HG03342 (cell line): Measurements from ENCODE around the gene PDCL2.

Experiments used
- ATAC-seq: cut with Tn5 transposase; IDR thresholded peaks from one replicate; pipeline ENCODE4 v1.9.1; 2021; ENCODE audit warnings: mild to moderate bottlenecking, moderate library complexity; ENCODE audit not compliant: unreplicated experiment

PDCL2 gene

DNA sequence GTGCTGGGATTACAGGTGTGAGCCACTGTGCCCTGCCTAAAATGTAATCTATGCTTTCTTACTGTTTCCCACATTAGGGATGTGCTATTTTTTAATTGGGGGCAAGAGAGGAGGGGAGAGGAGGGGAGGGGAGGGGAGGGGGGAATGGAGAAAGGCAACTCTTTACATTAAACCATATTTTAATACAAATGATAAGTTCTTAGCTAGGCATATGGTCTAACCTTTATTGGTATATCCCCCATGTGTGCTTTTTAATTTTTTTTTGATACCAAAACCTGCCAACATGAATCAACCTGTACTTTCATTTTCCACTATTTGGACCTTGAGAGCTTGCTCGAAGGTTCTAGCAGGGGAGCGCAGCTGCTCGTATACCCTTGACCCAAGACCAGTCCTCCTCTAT is 51.8 kb downstream of the PDCL2 start:
- no peak for ATAC-seq

- no peak for ATAC-seq
Observed at GRCh38 chr4:55539658-55540057, 52.4 kb downstream of the PDCL2 start.

- no peak for ATAC-seq
Observed at GRCh38 chr4:55538531-55538930, 53.5 kb downstream of the PDCL2 start.

- ATAC-seq: no peak
Observed at GRCh38 chr4:55534306-55534705, 57.7 kb downstream of the PDCL2 start.

DNA sequence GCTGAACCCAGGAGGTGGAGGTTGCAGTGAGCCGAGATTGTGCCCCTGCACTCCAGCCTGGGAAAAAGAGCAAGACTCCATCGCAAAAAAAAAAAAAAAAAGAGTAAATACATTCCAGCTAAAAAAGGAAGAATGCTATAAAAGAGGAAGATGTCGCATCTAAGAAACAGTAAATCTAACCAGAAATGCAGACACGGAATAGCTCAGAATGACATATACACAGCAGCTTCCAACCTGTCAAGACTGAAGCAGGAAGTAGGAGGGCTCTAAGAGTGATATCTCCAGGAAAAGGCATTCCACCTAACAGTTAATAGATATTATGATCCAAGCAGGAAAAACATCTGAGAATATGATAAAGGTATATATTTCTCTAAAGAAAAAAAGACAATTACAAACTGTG is 61.4 kb downstream of the PDCL2 start:
- ATAC-seq: no peak

GRCh38 chr4:55530167-55530566 is 61.9 kb downstream of the PDCL2 start:
- no peak for ATAC-seq

DNA sequence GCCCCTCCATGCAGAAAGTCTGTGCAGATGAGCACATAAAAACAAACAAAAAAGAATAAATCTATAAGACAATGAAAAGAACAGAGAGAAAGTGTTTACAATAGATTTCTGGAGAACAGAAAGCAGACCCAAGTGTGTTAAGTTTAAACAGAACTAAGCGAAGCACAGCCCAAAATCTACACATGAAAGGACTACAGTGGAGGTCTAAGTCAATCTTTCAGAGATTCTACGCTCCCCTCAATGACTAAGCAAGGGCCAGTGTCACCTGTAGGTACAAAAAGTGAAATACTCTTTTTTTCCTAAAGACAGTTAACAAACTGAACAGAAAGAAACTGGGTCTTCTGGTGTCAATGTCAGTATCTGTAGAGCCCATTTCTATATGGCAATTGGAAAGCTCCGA is 63.6 kb downstream of the PDCL2 start:
- no peak for ATAC-seq

GRCh38 chr4:55524844-55525571 is 67.0 kb downstream of the PDCL2 start:
- ATAC-seq: no peak

GRCh38 chr4:55518442-55518841 is 73.6 kb downstream of the PDCL2 start:
- no peak for ATAC-seq

GRCh38 chr4:55517526-55518229 is 74.4 kb downstream of the PDCL2 start:
- peak; percentile 58 for ATAC-seq

DNA sequence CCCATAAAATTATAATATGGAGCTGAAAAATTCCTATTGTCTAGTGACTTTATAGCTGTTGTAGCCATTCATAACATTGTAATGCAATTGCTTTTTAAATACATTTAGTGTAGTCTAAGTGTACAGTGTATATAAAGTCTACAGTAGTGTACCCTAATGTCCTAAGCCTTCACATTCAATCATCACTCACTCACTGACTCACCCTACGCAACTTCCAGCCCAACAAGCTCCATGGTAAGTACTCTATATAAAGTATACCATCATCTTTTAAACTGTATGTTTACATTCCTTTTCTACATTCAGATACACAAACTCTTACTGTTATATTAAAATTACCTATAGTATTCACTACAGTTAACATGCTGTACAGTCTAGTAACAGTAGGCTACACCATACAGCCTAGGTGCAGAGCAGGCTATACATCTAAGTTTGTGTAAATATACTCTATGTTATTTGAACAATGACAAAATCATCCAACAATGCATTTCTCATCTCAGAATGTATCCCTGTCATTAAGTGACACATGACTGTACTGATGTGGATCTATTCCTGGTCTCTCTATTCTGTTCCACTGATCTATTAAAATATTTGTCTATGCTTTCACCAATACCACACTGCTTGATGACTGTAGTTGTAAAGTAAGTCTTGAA is 79.0 kb downstream of the PDCL2 start:
- no peak for ATAC-seq

- no peak for ATAC-seq
Observed at GRCh38 chr4:55512077-55512476, 80.0 kb downstream of the PDCL2 start.

DNA sequence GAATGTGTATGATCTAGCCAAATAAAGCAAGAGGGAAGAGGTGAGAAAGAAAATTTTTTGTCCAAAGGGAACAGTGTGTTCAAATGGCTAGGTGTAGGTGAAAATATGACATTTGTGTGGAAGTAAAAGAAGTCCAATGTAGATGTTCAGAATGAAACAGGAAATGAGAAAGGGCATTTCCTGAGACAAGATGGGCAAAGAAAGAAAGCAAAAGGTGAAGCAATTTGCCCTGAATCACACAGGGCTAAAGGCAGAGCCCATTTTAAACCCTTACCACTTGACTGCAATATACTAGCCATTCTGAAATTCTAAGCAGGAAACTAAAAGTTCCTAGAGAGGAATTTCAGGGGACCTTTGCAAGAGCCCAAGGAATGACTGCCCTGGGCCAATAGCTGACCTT is 81.4 kb downstream of the PDCL2 start:
- ATAC-seq: no peak

- no peak for ATAC-seq
Observed at GRCh38 chr4:55509266-55509665, 82.8 kb downstream of the PDCL2 start.

GRCh38 chr4:55507612-55508011 is 84.4 kb downstream of the PDCL2 start:
- no peak for ATAC-seq
